ENCODE measurements around the gene OR6Q1. TPM values are rescaled to one million over a fixed set of nuclear protein-coding genes. Genes with fewer than 3 reads are reported as not detected.

The OR6Q1 gene
- total and polyA plus RNA-seq, 2 of the 13 experiments (the other 11 are each of a cell fraction or from before 2014, with no cell fraction given), result not detected

GRCh38 chr11:58060939-58061672, 30.4 kb downstream of the OR6Q1 start (continued):
- no peak for TF ChIP-seq ZNF318 (CRISPR knock-in tag; IDR thresholded peaks at IDR 0.05)
- TF ChIP-seq ZNF615 (CRISPR knock-in tag; IDR thresholded peaks at IDR 0.05; ENCODE audit: borderline replicate concordance), result no peak
- no peak for TF ChIP-seq TGIF2 (CRISPR knock-in tag; IDR thresholded peaks at IDR 0.05)
- peak; percentile 64; the same call in 1 of the 2 replicates for TF ChIP-seq ARID3A (IDR thresholded peaks at IDR 0.05; ENCODE audit: low read depth, low read length)
- TF ChIP-seq SIX1 (CRISPR knock-in tag; IDR thresholded peaks at IDR 0.05; ENCODE audit: borderline replicate concordance), result peak; percentile 19; the same call in 1 of the 2 replicates
- no peak for TF ChIP-seq NFIC (IDR thresholded peaks at IDR 0.05; ENCODE audit: low read length)
- TF ChIP-seq NCOA1 (CRISPR knock-in tag; IDR thresholded peaks at IDR 0.05), result no peak
- TF ChIP-seq HINFP (CRISPR knock-in tag; IDR thresholded peaks at IDR 0.05; ENCODE audit: low read depth), result no peak
- no peak for TF ChIP-seq ZBTB10 (CRISPR knock-in tag; IDR thresholded peaks at IDR 0.05; ENCODE audit: borderline replicate concordance)
- TF ChIP-seq ATF4 (CRISPR knock-in tag; IDR thresholded peaks at IDR 0.05), result peak in 1 of 2 experiments; percentile 37; a peak in 1 of 4 replicates
